SU-DHL-6 (cell line): Measurements from ENCODE around the gene CLCN7.

ENCODE experiments used
- H2AFZ ChIP-seq: fragments of 200-600 bp; sonication (generic); 2 replicates; pipeline ENCODE4 v1.6.1; 2014; ENCODE audit warnings: low read depth, mild to moderate bottlenecking, moderate library complexity, mixed read lengths, antibody characterized with exemption, low read length; ENCODE audit not compliant: severe bottlenecking
- H3F3A ChIP-seq: fragments of 200-600 bp; shearing (Covaris generic); 2 replicates; pipeline ENCODE4 v1.6.0; 2016; ENCODE audit warnings: antibody characterized with exemption, mild to moderate bottlenecking; ENCODE audit not compliant: insufficient read depth
- H3K27ac ChIP-seq: fragments of 200-600 bp; sonication (generic); 2 replicates; pipeline ENCODE4 v1.5.1; 2016; ENCODE audit warnings: low read depth, mild to moderate bottlenecking, low read length, moderate library complexity, mixed read lengths
- H3K27me3 ChIP-seq: fragments of 200-600 bp; sonication (generic), shearing (Covaris generic); 2 replicates; pipeline ENCODE4 v1.6.0; 2014; ENCODE audit warnings: mild to moderate bottlenecking, low read length
- H3K36me3 ChIP-seq: fragments of 200-600 bp; sonication (generic); 2 replicates; pipeline ENCODE4 v1.6.1; 2014; ENCODE audit warnings: mild to moderate bottlenecking, low read length, mixed read lengths
- H3K4me2 ChIP-seq: fragments of 300-600, 200-600 bp; shearing (Covaris generic), sonication (generic); 2 replicates; pipeline ENCODE4 v1.6.0; 2014; ENCODE audit warnings: low read length, low read depth, mild to moderate bottlenecking; ENCODE audit not compliant: poor library complexity, severe bottlenecking
- H3K4me3 ChIP-seq: fragments of 200-600 bp; sonication (generic); 2 replicates; pipeline ENCODE4 v1.5.1; 2014; ENCODE audit warnings: antibody characterized with exemption, low read length, mild to moderate bottlenecking, mixed read lengths; ENCODE audit not compliant: insufficient read depth, poor library complexity, severe bottlenecking
- H3K79me2 ChIP-seq: fragments of 200-600 bp; sonication (generic); 2 replicates; pipeline ENCODE4 v1.6.1; 2014; ENCODE audit warnings: mild to moderate bottlenecking, low read length, moderate library complexity; ENCODE audit not compliant: insufficient read depth
- H3K9ac ChIP-seq: fragments of 200-600 bp; sonication (generic); 2 replicates; pipeline ENCODE4 v1.7.0; 2014; ENCODE audit warnings: mild to moderate bottlenecking, low read length
- H3K9me2 ChIP-seq: fragments of 200-600 bp; sonication (generic); replicated peaks from 2 replicates; pipeline ENCODE4 v1.6.1; 2014; ENCODE audit warnings: low read length; ENCODE audit not compliant: insufficient read depth
- H3K9me3 ChIP-seq: fragments of 200-600 bp; sonication (generic); 2 replicates; pipeline ENCODE4 v1.6.1; 2014; ENCODE audit warnings: low read length, mixed read lengths; ENCODE audit not compliant: insufficient read depth
- H4K20me1 ChIP-seq: fragments of 200-600 bp; sonication (generic); 2 replicates; pipeline ENCODE4 v1.6.1; 2014; ENCODE audit warnings: low read depth, mild to moderate bottlenecking, antibody characterized with exemption, low read length, moderate library complexity, mixed read lengths
- CTCF ChIP-seq: fragments of 200-600 bp; sonication (generic); IDR thresholded peaks from one replicate; pipeline ENCODE4 v1.5.1; 2017; ENCODE audit warnings: antibody characterized with exemption, mild to moderate bottlenecking, low read length, moderate library complexity; ENCODE audit not compliant: insufficient read depth, poor library complexity, severe bottlenecking
- EZH2phosphoT487 ChIP-seq: fragments of 200-600 bp; sonication (generic), shearing (Covaris generic); conservative IDR thresholded peaks from 2 replicates; pipeline ENCODE4 v1.6.1; 2018; ENCODE audit warnings: mild to moderate bottlenecking, antibody characterized with exemption, low read length, moderate library complexity, mixed read lengths

CLCN7 gene

GRCh38 chr16:1477033-1477432 is 2.2 kb upstream of the CLCN7 start:
- no peak overlapping the region for H3K4me2 ChIP-seq
- H4K20me1 ChIP-seq = no peaks in the 10 kb centered on the region
- TF ChIP-seq EZH2phosphoT487 (no peak), CTCF (no peak)
- H2AFZ ChIP-seq = no peak overlapping the region
- no peak overlapping the region for H3K9ac ChIP-seq
- H3K4me3 ChIP-seq = no peak overlapping the region
- peaks cover 13% of the 10 kb centered on the region; the same call in 1 of the 2 replicates for H3K79me2 ChIP-seq
- no peak overlapping the region for H3K27ac ChIP-seq
- H3F3A ChIP-seq = peaks cover 3% of the 10 kb centered on the region; the same call in 1 of the 2 replicates
- H3K9me2 ChIP-seq = no peaks in the 10 kb centered on the region
- H3K27me3 ChIP-seq = no peaks in the 10 kb centered on the region
- no peaks in the 10 kb centered on the region for H3K9me3 ChIP-seq
- H3K36me3 ChIP-seq = no peaks in the 10 kb centered on the region

DNA sequence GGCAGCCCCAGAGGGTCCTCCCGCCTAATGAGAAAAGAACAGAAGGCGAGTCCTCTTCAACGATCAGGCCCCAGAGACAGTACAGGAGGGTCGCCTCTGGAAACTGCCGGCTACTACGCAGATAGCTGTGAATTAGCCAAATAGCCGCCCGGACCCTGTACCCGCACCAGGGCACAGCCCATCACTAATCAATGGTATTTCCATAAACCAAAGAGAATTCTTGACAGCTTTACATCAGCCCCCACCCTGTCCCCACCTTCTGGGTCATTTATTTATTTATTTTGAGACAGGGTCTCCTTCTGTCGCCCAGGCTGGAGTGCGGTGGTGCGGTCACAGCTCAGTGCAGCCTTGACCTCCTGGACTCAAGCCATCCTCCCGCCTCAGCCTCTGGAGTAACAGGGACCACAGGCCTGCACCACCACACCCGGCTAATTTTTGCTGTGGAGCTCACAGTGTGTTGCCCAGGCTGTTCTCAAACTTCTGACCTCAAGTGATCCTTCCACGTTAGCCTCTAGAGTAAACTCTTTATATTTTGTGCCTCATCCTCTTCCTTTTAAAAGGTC is 805 bp upstream of the CLCN7 start:
- peaks cover 3% of the 10 kb centered on the region; the same call in 1 of the 2 replicates for H3F3A ChIP-seq
- H2AFZ ChIP-seq = peak overlapping the region; percentile 94
- TF ChIP-seq CTCF = no peak
- no peak for TF ChIP-seq EZH2phosphoT487
- H3K79me2 ChIP-seq = peaks cover 13% of the 10 kb centered on the region; the same call in 1 of the 2 replicates
- H3K4me3 ChIP-seq = peak overlapping the region; percentile 89
- H4K20me1 ChIP-seq = no peaks in the 10 kb centered on the region
- H3K9ac ChIP-seq = peak overlapping the region; percentile 98
- peak overlapping the region; percentile 88 for H3K4me2 ChIP-seq
- no peaks in the 10 kb centered on the region for H3K36me3 ChIP-seq
- H3K9me2 ChIP-seq = no peaks in the 10 kb centered on the region
- peak overlapping the region; percentile 58; the same call in 1 of the 2 replicates for H3K27ac ChIP-seq
- no peaks in the 10 kb centered on the region for H3K9me3 ChIP-seq
- no peaks in the 10 kb centered on the region for H3K27me3 ChIP-seq

- no peak for TF ChIP-seq CTCF
- no peak for TF ChIP-seq EZH2phosphoT487
- H3K4me2 ChIP-seq = peak overlapping the region; percentile 88
- peaks cover 23% of the 10 kb centered on the region; the same call in 1 of the 2 replicates for H3K79me2 ChIP-seq
- H3K27me3 ChIP-seq = no peaks in the 10 kb centered on the region
- H4K20me1 ChIP-seq = no peaks in the 10 kb centered on the region
- H3K9me3 ChIP-seq = no peaks in the 10 kb centered on the region
- H3K9me2 ChIP-seq = no peaks in the 10 kb centered on the region
- H3F3A ChIP-seq = no peaks in the 10 kb centered on the region
- peak overlapping the region; percentile 35 for H2AFZ ChIP-seq
- no peaks in the 10 kb centered on the region for H3K36me3 ChIP-seq
- peak overlapping the region; percentile 98 for H3K9ac ChIP-seq
- peak overlapping the region; percentile 89 for H3K4me3 ChIP-seq
- H3K27ac ChIP-seq = no peak overlapping the region
These were observed 589 bp downstream of the CLCN7 start for GRCh38 chr16:1474082-1474795.
